GM18519 (cell line): ENCODE results near the gene SPNS2.

Experiments used
- ATAC-seq: cut with Tn5 transposase; IDR thresholded peaks from one replicate; pipeline ENCODE4 v1.9.1; 2021; ENCODE audit warnings: mild to moderate bottlenecking, moderate library complexity; ENCODE audit not compliant: unreplicated experiment, low FRiP score

Gene SPNS2

GRCh38 chr17:4518901-4519300 is 20.2 kb downstream of the SPNS2 start:
- no peak for ATAC-seq

- no peak for ATAC-seq
These were observed 20.7 kb downstream of the SPNS2 start for GRCh38 chr17:4519361-4519788.

- ATAC-seq, result no peak
These were observed 21.6 kb downstream of the SPNS2 start for GRCh38 chr17:4520060-4520893.

GRCh38 chr17:4520894-4521600 is 22.4 kb downstream of the SPNS2 start:
- no peak for ATAC-seq

- no peak for ATAC-seq
These were observed 24.0 kb downstream of the SPNS2 start for GRCh38 chr17:4522661-4523060.

- no peak for ATAC-seq
These were observed 25.3 kb downstream of the SPNS2 start for GRCh38 chr17:4523946-4524345.

GRCh38 chr17:4525691-4526397 is 27.2 kb downstream of the SPNS2 start:
- ATAC-seq, result no peak

- ATAC-seq, result no peak
These were observed 28.5 kb downstream of the SPNS2 start for GRCh38 chr17:4527134-4527533.

GRCh38 chr17:4527566-4528125 is 29.0 kb downstream of the SPNS2 start:
- ATAC-seq, result no peak

GRCh38 chr17:4529533-4530152 is 31.0 kb downstream of the SPNS2 start:
- ATAC-seq, result no peak

GRCh38 chr17:4530799-4531730 is 32.4 kb downstream of the SPNS2 start:
- ATAC-seq, result no peak

GRCh38 chr17:4531988-4532736 is 33.5 kb downstream of the SPNS2 start:
- ATAC-seq, result no peak

GRCh38 chr17:4532860-4533522 is 34.3 kb downstream of the SPNS2 start:
- no peak for ATAC-seq

GRCh38 chr17:4533523-4534504 is 35.1 kb downstream of the SPNS2 start:
- no peak for ATAC-seq

GRCh38 chr17:4534515-4534914 is 35.8 kb downstream of the SPNS2 start:
- no peak for ATAC-seq

GRCh38 chr17:4534928-4535666 is 36.4 kb downstream of the SPNS2 start:
- ATAC-seq, result no peak
